Measurements from ENCODE around the gene COA7.

- TF ChIP-seq CTCF (IDR thresholded peaks at IDR 0.05; ENCODE audit: low read length) (no peak), EZH2 (IDR thresholded peaks at IDR 0.05; ENCODE audit: borderline replicate concordance, low read length) (no peak)
Observed at GRCh38 chr1:52679498-52679897, 18.6 kb downstream of the COA7 start.
